ENCODE measurements around the gene SHOC2.
A peak's percentile ranks its signal among the peaks of the same experiment; 100 is the strongest.
"Not testable (repeated sequence)": the region's sequence is repeated elsewhere in the genome, so short reads cannot be mapped to it uniquely, and the experiment has no call there.

The SHOC2 gene

GRCh38 chr10:110901954-110902819 lies 17.2 kb upstream of the SHOC2 start:
- DNase-seq (ENCODE audit: low read depth in 2 of 2) = peak; percentile 67 to 72

GRCh38 chr10:110903280-110904278 lies 15.8 kb upstream of the SHOC2 start:
- no peak for DNase-seq (ENCODE audit: low read depth in 2 of 2)

GRCh38 chr10:110910138-110910537 lies 9.3 kb upstream of the SHOC2 start:
- DNase-seq (ENCODE audit: low read depth in 2 of 2) = no peak

- peak; percentile 64 to 67 for DNase-seq (ENCODE audit: low read depth in 2 of 2)
Observed at GRCh38 chr10:110912374-110912773, 7.0 kb upstream of the SHOC2 start.

- no peak for DNase-seq (ENCODE audit: low read depth in 2 of 2)
Observed at GRCh38 chr10:110914431-110914830, 5.0 kb upstream of the SHOC2 start.

- DNase-seq (ENCODE audit: low read depth in 2 of 2) = no peak
Observed at GRCh38 chr10:110915035-110915434, 4.4 kb upstream of the SHOC2 start.

- DNase-seq (ENCODE audit: low read depth in 2 of 2) = not testable (repeated sequence)
Observed at GRCh38 chr10:110915600-110915999, 3.8 kb upstream of the SHOC2 start.

- DNase-seq (ENCODE audit: low read depth in 2 of 2) = peak; percentile 81 to 85
Observed at GRCh38 chr10:110916554-110917346, 2.7 kb upstream of the SHOC2 start.

GRCh38 chr10:110918269-110918642 lies 1.1 kb upstream of the SHOC2 start:
- DNase-seq (ENCODE audit: low read depth in 2 of 2) = peak; percentile 85 to 86

- DNase-seq (ENCODE audit: low read depth in 2 of 2) = peak; percentile 100
Observed at GRCh38 chr10:110918643-110919348, 608 bp upstream of the SHOC2 start, which contains the start of gene BBIP1. BBIP1 (minus strand) TSS chr10:110919180; CDS start chr10:110918157, 1,023 bp downstream.

- DNase-seq (ENCODE audit: low read depth in 2 of 2) = peak; percentile 39 to 46
Observed at GRCh38 chr10:110919971-110920881, 822 bp downstream of the SHOC2 start.

GRCh38 chr10:110923856-110924493 lies 4.6 kb downstream of the SHOC2 start:
- DNase-seq (ENCODE audit: low read depth in 2 of 2) = no peak

GRCh38 chr10:110927461-110927860 lies 8.1 kb downstream of the SHOC2 start:
- no peak for DNase-seq (ENCODE audit: low read depth in 2 of 2)

- no peak for DNase-seq (ENCODE audit: low read depth in 2 of 2)
Observed at GRCh38 chr10:110931769-110932381, 12.5 kb downstream of the SHOC2 start.

GRCh38 chr10:110932505-110933180 lies 13.2 kb downstream of the SHOC2 start:
- no peak for DNase-seq (ENCODE audit: low read depth in 2 of 2)

- DNase-seq (ENCODE audit: low read depth in 2 of 2) = no peak
Observed at GRCh38 chr10:110936757-110937156, 17.4 kb downstream of the SHOC2 start.

- DNase-seq (ENCODE audit: low read depth in 2 of 2) = no peak
Observed at GRCh38 chr10:110939419-110939818, 20.0 kb downstream of the SHOC2 start.

- peak; percentile 69 to 72 for DNase-seq (ENCODE audit: low read depth in 2 of 2)
Observed at GRCh38 chr10:110944792-110945396, 25.5 kb downstream of the SHOC2 start.
